ENCODE data around the gene RDH8. TPM values are rescaled to one million over a fixed set of nuclear protein-coding genes. Genes with fewer than 3 reads are reported as not detected.

The RDH8 gene
- polyA plus RNA-seq, 1 donor (not counting 4 experiments of a cell fraction or from before 2014, with no cell fraction given), result not detected

DNA sequence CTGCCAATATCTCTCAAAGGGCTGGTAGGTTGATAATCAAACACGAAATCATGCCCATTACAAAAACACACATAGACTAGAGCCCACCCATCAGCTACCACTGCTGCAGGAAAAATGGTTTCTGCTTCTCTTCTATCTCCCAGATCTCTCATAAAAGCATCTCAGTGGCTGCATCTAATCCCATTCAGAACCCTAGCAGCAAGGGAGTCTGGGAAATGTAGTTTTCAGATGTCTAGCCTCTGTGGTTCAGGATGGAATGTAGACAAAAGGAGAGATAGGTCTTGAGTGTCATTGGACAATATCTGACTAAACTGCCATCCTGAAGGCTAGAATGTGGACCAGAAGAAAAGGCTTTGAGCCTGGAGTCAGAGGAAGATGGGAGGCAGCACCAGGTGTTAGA lies 32.1 kb downstream of the RDH8 start:
- H3K4me1 ChIP-seq (ENCODE audit: control insufficient read depth, extremely low read depth, insufficient read depth, low read length), result no peaks in the 10 kb centered on the region
- H3K27ac ChIP-seq (ENCODE audit: control insufficient read depth, insufficient read depth, low read length), result no peak overlapping the region
- no peaks in the 10 kb centered on the region for H3K79me2 ChIP-seq (ENCODE audit: control insufficient read depth, insufficient read depth, low read length)
- no peaks in the 10 kb centered on the region for H4K20me1 ChIP-seq (ENCODE audit: control insufficient read depth, extremely low read depth, insufficient read depth, low read length)
- H3K36me3 ChIP-seq (ENCODE audit: control insufficient read depth in 2 of 2, extremely low read depth in 1 of 2, insufficient read depth in 2 of 2, low read length in 2 of 2), result no peaks in the 10 kb centered on the region
- no peaks in the 10 kb centered on the region for H3K9me1 ChIP-seq (ENCODE audit: control insufficient read depth, extremely low read depth, insufficient read depth, low read length)
- no peak overlapping the region for H3K4me3 ChIP-seq (ENCODE audit: control insufficient read depth in 2 of 3, extremely low read depth in 1 of 3, insufficient read depth in 2 of 3, low read depth in 1 of 3, low read length in 3 of 3)
- H3K27me3 ChIP-seq (ENCODE audit: control insufficient read depth, extremely low read depth, insufficient read depth, low read length), result no peaks in the 10 kb centered on the region
- H2AFZ ChIP-seq (ENCODE audit: control insufficient read depth, low read length), result no peak overlapping the region
- H3K9me3 ChIP-seq (ENCODE audit: control insufficient read depth, low read depth, low read length), result peaks cover 14% of the 10 kb centered on the region
- H3K9ac ChIP-seq (ENCODE audit: control insufficient read depth, extremely low read depth, insufficient read depth, low read length), result no peak overlapping the region
- TF ChIP-seq CTCF (optimal IDR thresholded peaks at IDR 0.05 in 1 of 3, IDR thresholded peaks at IDR 0.05 in 1 of 3, conservative IDR thresholded peaks at IDR 0.05 in 1 of 3; ENCODE audit: extremely low read depth in 1 of 3, insufficient read depth in 2 of 3, low read length in 3 of 3) (no peak), EZH2 (IDR thresholded peaks at IDR 0.05; ENCODE audit: low read length) (no peak)
- DNase-seq (ENCODE audit: low read depth, low spot score) (no peak), FAIRE-seq (no peak)
- dilution Hi-C loops (cut with MboI; ENCODE audit: extremely low pct_ligation_motif_present, low sequenced_read_pairs), result no loop called here
- no peak overlapping the region for H3K4me2 ChIP-seq (ENCODE audit: control insufficient read depth, extremely low read depth, insufficient read depth, low read depth, low read length)

- H3K27ac ChIP-seq (ENCODE audit: control insufficient read depth, insufficient read depth, low read length), result no peak overlapping the region
- DNase-seq (ENCODE audit: low read depth, low spot score) (no peak), FAIRE-seq (no peak)
- H3K36me3 ChIP-seq (ENCODE audit: control insufficient read depth in 2 of 2, extremely low read depth in 1 of 2, insufficient read depth in 2 of 2, low read length in 2 of 2), result no peaks in the 10 kb centered on the region
- no peaks in the 10 kb centered on the region for H3K9me1 ChIP-seq (ENCODE audit: control insufficient read depth, extremely low read depth, insufficient read depth, low read length)
- TF ChIP-seq CTCF (optimal IDR thresholded peaks at IDR 0.05 in 1 of 3, IDR thresholded peaks at IDR 0.05 in 1 of 3, conservative IDR thresholded peaks at IDR 0.05 in 1 of 3; ENCODE audit: extremely low read depth in 1 of 3, insufficient read depth in 2 of 3, low read length in 3 of 3) (no peak), EZH2 (IDR thresholded peaks at IDR 0.05; ENCODE audit: low read length) (no peak)
- no peak overlapping the region for H3K4me2 ChIP-seq (ENCODE audit: control insufficient read depth, extremely low read depth, insufficient read depth, low read depth, low read length)
- H4K20me1 ChIP-seq (ENCODE audit: control insufficient read depth, extremely low read depth, insufficient read depth, low read length), result no peaks in the 10 kb centered on the region
- H3K79me2 ChIP-seq (ENCODE audit: control insufficient read depth, insufficient read depth, low read length), result no peaks in the 10 kb centered on the region
- no peaks in the 10 kb centered on the region for H3K4me1 ChIP-seq (ENCODE audit: control insufficient read depth, extremely low read depth, insufficient read depth, low read length)
- H3K4me3 ChIP-seq (ENCODE audit: control insufficient read depth in 2 of 3, extremely low read depth in 1 of 3, insufficient read depth in 2 of 3, low read depth in 1 of 3, low read length in 3 of 3), result no peak overlapping the region
- H2AFZ ChIP-seq (ENCODE audit: control insufficient read depth, low read length), result no peak overlapping the region
- dilution Hi-C loops (cut with MboI; ENCODE audit: extremely low pct_ligation_motif_present, low sequenced_read_pairs), result no loop called here
- no peaks in the 10 kb centered on the region for H3K27me3 ChIP-seq (ENCODE audit: control insufficient read depth, extremely low read depth, insufficient read depth, low read length)
- no peaks in the 10 kb centered on the region for H3K9me3 ChIP-seq (ENCODE audit: control insufficient read depth, low read depth, low read length)
- no peak overlapping the region for H3K9ac ChIP-seq (ENCODE audit: control insufficient read depth, extremely low read depth, insufficient read depth, low read length)
Measured at GRCh38 chr19:10049626-10050025, 36.3 kb downstream of the RDH8 start.

All from keratinocyte (primary cell).